T-helper 17 cell (primary cell): ENCODE results near the gene CCNB1IP1. TPM values are rescaled to one million over a fixed set of nuclear protein-coding genes. Genes with fewer than 3 reads are reported as not detected.
"Not testable (repeated sequence)": the region's sequence is repeated elsewhere in the genome, so short reads cannot be mapped to it uniquely, and the experiment has no call there.

Experiments used
- ATAC-seq: fragments of 150-1000 bp; cut with Tn5 transposase; 2 replicates; pipeline ENCODE4 v1.10.0; 2021; ENCODE audit warnings: mild to moderate bottlenecking, moderate library complexity
- DNase-seq, 3 donors: peaks; one replicate each; pipeline versions ENCODE4 v3.0.0 to v3.0.0-alpha.2; 2020 to 2021
- H3K9me3 ChIP-seq: one replicate; pipeline ENCODE4 v1.7.0; 2013; ENCODE audit warnings: low read length, mild to moderate bottlenecking; ENCODE audit not compliant: control insufficient read depth, poor library complexity, severe bottlenecking
- H3K27ac Mint-ChIP-seq: one replicate; pipeline ENCODE4 v1.8.0; 2022; ENCODE audit warnings: mild to moderate bottlenecking, moderate library complexity, mixed read lengths
- H3K27me3 Mint-ChIP-seq: one replicate; pipeline ENCODE4 v1.8.0; 2022; ENCODE audit warnings: mixed read lengths
- H3K36me3 Mint-ChIP-seq: one replicate; pipeline ENCODE4 v1.8.0; 2022; ENCODE audit warnings: low read depth, mixed read lengths
- H3K4me1 Mint-ChIP-seq: one replicate; pipeline ENCODE4 v1.8.0; 2022; ENCODE audit warnings: mild to moderate bottlenecking, mixed read lengths
- H3K4me3 Mint-ChIP-seq: one replicate; pipeline ENCODE4 v1.8.0; 2022; ENCODE audit warnings: mild to moderate bottlenecking, moderate library complexity, mixed read lengths
- total RNA-seq, 4 donors: library from RNA in 2 of 4; stranded (reverse) in 2 of 4; gene quantifications; one replicate each; pipeline ENCODE4 v1.2.3 and lab custom pipeline; 2022 to 2026

CCNB1IP1 gene
- total RNA-seq (10 to 100 TPM; 20.2 to 26.3 TPM), total RNA-seq (lab: John Stamatoyannopoulos, UW) (27.4 to 48.1 reads per million in 2 donors)

DNA sequence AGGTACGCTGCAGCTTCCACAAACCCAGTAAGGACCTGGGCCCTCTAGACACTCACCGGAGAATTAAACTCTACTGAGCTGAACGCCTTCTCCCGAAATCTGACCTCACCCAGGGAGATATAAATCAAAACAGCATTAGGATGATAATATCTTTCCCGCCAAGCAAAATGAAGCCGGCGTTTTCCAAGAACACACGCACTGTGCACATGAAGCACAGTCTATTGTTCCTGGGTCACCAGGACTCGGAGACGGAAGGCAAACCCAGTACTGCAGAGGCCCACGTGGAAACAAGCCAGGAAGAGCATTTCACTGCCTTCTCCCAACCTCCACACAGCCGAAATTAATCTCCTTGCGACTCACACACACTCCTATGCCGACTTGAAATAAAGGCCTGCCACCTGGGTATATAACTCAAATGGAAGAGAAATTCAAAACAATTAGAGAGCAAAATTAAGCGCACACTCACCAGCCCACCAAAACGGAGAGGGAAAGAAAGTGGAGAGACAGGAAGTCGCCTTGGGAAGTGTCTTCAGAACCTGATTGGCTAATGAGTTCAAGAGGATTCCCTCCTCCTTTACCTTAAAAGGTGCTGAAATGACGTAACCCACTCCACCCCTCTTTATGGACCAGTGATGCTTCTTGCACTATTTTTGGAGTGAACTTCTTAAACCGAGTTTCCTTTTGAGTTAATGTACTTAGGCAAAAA lies at the start of gene CCNB1IP1:
TSS of gene CCNB1IP1 (minus strand) at position 492 of the 706 bp plus-strand sequence. CDS start 16,756 bp downstream, outside the sequence.
- ATAC-seq, result peak; percentile 100
- Mint-ChIP-seq H3K4me1 (peaks cover 21% of the 10 kb centered on the region), H3K27ac (peak within 1 kb of the TSS; percentile 96), H3K27me3 (no peaks in the 10 kb centered on the region), H3K36me3 (no peaks in the 10 kb centered on the region), H3K4me3 (peak within 1 kb of the TSS; percentile 99)
- no peaks in the 10 kb centered on the region for H3K9me3 ChIP-seq
- DNase-seq, result peak; percentile 12 to 20 (median 12)

GRCh38 chr14:20382526-20382925 lies 49.4 kb upstream of the CCNB1IP1 start:
- no peak for DNase-seq
- Mint-ChIP-seq H3K27ac (no peak overlapping the region), H3K4me3 (no peak overlapping the region), H3K27me3 (no peaks in the 10 kb centered on the region), H3K4me1 (peaks cover 3% of the 10 kb centered on the region), H3K36me3 (peaks cover 18% of the 10 kb centered on the region)
- H3K9me3 ChIP-seq, result no peaks in the 10 kb centered on the region
- ATAC-seq, result no peak

- no peaks in the 10 kb centered on the region for H3K9me3 ChIP-seq
- H3K36me3 Mint-ChIP-seq, result peaks cover 18% of the 10 kb centered on the region
- DNase-seq (no peak), ATAC-seq (no peak)
- no peak overlapping the region for H3K27ac Mint-ChIP-seq
- H3K4me1 Mint-ChIP-seq, result peaks cover 3% of the 10 kb centered on the region
- no peak overlapping the region for H3K4me3 Mint-ChIP-seq
- H3K27me3 Mint-ChIP-seq, result no peaks in the 10 kb centered on the region
Measured at GRCh38 chr14:20381341-20381740, 48.3 kb upstream of the CCNB1IP1 start.

DNA sequence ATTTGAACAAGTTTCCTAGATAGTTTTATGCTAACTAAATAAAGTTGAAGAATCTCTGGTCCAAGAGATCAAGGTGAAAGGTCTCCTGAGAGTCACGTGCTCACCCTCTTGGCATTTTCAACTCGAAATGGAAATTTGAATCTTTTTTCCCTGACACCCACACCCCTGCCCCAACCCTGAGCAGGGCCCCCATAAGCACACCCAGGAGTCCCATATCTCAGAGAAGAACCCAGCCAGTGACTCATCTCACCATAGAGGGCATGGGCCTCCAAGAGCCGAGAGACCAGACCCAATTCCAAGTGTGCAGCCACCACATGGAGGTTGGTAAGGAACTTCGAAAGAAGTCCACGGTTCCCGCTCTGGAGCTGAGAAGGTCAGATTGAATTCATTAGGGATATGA lies 47.6 kb upstream of the CCNB1IP1 start:
- Mint-ChIP-seq H3K27me3 (no peaks in the 10 kb centered on the region), H3K36me3 (peaks cover 18% of the 10 kb centered on the region), H3K27ac (peak overlapping the region; percentile 21), H3K4me3 (no peak overlapping the region), H3K4me1 (peaks cover 3% of the 10 kb centered on the region)
- ATAC-seq (no peak), DNase-seq (no peak)
- H3K9me3 ChIP-seq, result no peaks in the 10 kb centered on the region

GRCh38 chr14:20379743-20380142 lies 46.7 kb upstream of the CCNB1IP1 start:
- Mint-ChIP-seq H3K4me1 (peaks cover 3% of the 10 kb centered on the region), H3K4me3 (no peak overlapping the region), H3K27ac (no peak overlapping the region), H3K27me3 (no peaks in the 10 kb centered on the region), H3K36me3 (peaks cover 18% of the 10 kb centered on the region)
- no peaks in the 10 kb centered on the region for H3K9me3 ChIP-seq
- ATAC-seq, result no peak
- no peak for DNase-seq

DNA sequence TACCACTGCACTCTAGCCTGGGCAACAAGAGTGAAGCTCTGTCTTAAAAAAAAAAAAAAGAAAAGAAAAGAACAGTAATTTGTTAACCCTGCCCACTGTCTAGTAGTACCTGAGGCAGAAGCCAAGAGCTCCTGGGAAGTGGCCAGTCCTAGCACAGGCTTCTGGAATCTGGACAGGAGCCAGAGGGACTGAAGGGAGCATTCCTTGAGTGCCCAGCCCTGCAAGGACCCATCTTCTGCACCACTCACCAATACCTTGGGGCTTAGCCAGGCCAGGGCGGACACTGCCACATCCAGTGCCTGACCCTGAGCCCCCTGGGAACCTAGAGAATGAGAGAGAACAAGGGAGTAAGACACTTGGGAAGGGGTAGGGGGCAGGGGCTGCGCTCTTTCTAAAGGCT lies 44.1 kb upstream of the CCNB1IP1 start:
- DNase-seq (no peak), ATAC-seq (no peak)
- peak overlapping the region; percentile 60 for H3K27ac Mint-ChIP-seq
- H3K9me3 ChIP-seq, result no peaks in the 10 kb centered on the region
- peaks cover 23% of the 10 kb centered on the region for H3K36me3 Mint-ChIP-seq
- no peaks in the 10 kb centered on the region for H3K27me3 Mint-ChIP-seq
- no peak overlapping the region for H3K4me3 Mint-ChIP-seq
- H3K4me1 Mint-ChIP-seq, result peaks cover 3% of the 10 kb centered on the region

DNA sequence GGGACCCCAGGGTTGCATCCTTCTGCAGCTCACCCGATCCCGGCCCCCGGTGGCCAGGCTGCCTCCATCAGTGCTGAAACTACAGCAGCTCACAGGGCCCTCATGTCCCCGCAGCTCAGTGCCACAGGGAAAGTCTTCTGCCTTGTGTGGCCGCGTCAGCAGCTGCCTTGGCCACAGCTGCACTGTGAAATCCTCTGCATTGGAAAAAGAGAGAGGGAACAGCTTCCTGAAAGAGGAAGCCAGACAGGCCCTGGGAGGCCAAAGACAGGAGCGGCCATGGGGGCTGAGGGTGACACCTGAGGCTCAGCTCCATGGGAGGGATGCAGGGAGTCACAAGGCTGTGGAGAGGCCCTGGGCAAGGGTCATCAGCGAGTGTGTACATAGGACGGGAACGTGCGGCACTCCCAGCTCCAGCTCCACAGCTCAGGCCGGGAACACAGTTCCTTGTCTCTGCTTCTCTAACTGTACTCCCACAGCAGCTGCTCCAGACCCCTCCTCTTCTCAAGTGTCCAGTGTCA lies 43.1 kb upstream of the CCNB1IP1 start:
- Mint-ChIP-seq H3K27me3 (no peaks in the 10 kb centered on the region), H3K36me3 (peaks cover 27% of the 10 kb centered on the region), H3K4me3 (no peak overlapping the region), H3K4me1 (peaks cover 6% of the 10 kb centered on the region), H3K27ac (no peak overlapping the region)
- no peaks in the 10 kb centered on the region for H3K9me3 ChIP-seq
- DNase-seq (no peak), ATAC-seq (no peak)

DNA sequence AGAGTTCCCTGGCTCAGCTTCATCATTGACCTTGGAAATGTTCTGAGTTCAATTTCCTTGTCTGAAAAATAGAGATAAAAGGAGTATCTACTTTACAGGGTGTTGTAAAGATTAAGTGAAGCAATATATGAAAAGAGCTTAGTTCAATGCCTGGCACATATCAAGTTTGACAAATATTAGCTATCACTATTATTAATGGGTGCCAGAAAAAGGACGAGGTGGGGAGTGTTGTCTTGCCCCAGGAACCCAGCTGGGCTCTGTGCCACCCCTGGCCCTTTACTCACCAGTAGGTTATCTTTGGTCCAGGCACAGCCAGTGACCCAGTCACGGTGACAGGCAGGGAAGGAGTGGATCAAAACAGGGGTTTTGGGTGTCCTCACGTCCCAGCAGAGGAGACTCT lies 42.4 kb upstream of the CCNB1IP1 start:
- no peaks in the 10 kb centered on the region for H3K27me3 Mint-ChIP-seq
- ATAC-seq (no peak), DNase-seq (no peak)
- no peak overlapping the region for H3K4me3 Mint-ChIP-seq
- peak overlapping the region; percentile 27 for H3K27ac Mint-ChIP-seq
- H3K4me1 Mint-ChIP-seq, result peaks cover 3% of the 10 kb centered on the region
- H3K36me3 Mint-ChIP-seq, result peaks cover 23% of the 10 kb centered on the region
- no peaks in the 10 kb centered on the region for H3K9me3 ChIP-seq

- DNase-seq, result no peak
- Mint-ChIP-seq H3K27ac (peak overlapping the region; percentile 74), H3K4me3 (no peak overlapping the region), H3K4me1 (peaks cover 3% of the 10 kb centered on the region), H3K36me3 (peaks cover 17% of the 10 kb centered on the region), H3K27me3 (no peaks in the 10 kb centered on the region)
- ATAC-seq, result no peak
- no peaks in the 10 kb centered on the region for H3K9me3 ChIP-seq
Measured at GRCh38 chr14:20372796-20373195, 39.7 kb upstream of the CCNB1IP1 start.

- Mint-ChIP-seq H3K27ac (no peak overlapping the region), H3K4me3 (no peak overlapping the region), H3K36me3 (peaks cover 8% of the 10 kb centered on the region)
Measured at GRCh38 chr14:20365928-20366327, 32.8 kb upstream of the CCNB1IP1 start.

GRCh38 chr14:20358474-20358873 lies 25.4 kb upstream of the CCNB1IP1 start:
- not testable (repeated sequence) for H3K4me1 Mint-ChIP-seq, ATAC-seq, H3K36me3 Mint-ChIP-seq, DNase-seq, H3K9me3 ChIP-seq, H3K4me3 Mint-ChIP-seq, H3K27me3 Mint-ChIP-seq
- peak overlapping the region; percentile 67 for H3K27ac Mint-ChIP-seq

More at GRCh38 chr14:20365928-20366327, 32.8 kb upstream of the CCNB1IP1 start:
- no peak for DNase-seq
- no peaks in the 10 kb centered on the region for H3K9me3 ChIP-seq
- no peak for ATAC-seq
- no peaks in the 10 kb centered on the region for H3K4me1 Mint-ChIP-seq
- H3K27me3 Mint-ChIP-seq, result no peaks in the 10 kb centered on the region

- H3K9me3 ChIP-seq, result no peaks in the 10 kb centered on the region
- H3K27ac Mint-ChIP-seq, result no peak overlapping the region
- DNase-seq, result no peak
- peaks cover 4% of the 10 kb centered on the region for H3K36me3 Mint-ChIP-seq
- H3K4me3 Mint-ChIP-seq, result no peak overlapping the region
- H3K27me3 Mint-ChIP-seq, result no peaks in the 10 kb centered on the region
- peaks cover 2% of the 10 kb centered on the region for H3K4me1 Mint-ChIP-seq
- ATAC-seq, result no peak
Measured at GRCh38 chr14:20356422-20356821, 23.3 kb upstream of the CCNB1IP1 start.

- Mint-ChIP-seq H3K36me3 (peaks cover 2% of the 10 kb centered on the region), H3K27ac (no peak overlapping the region), H3K27me3 (no peaks in the 10 kb centered on the region), H3K4me1 (no peaks in the 10 kb centered on the region), H3K4me3 (no peak overlapping the region)
- DNase-seq (no peak), ATAC-seq (no peak)
- H3K9me3 ChIP-seq, result no peaks in the 10 kb centered on the region
Measured at GRCh38 chr14:20350860-20351259, 17.8 kb upstream of the CCNB1IP1 start.

- no peaks in the 10 kb centered on the region for H3K27me3 Mint-ChIP-seq
- no peak overlapping the region for H3K4me3 Mint-ChIP-seq
- DNase-seq (no peak), ATAC-seq (no peak)
- peaks cover 5% of the 10 kb centered on the region for H3K36me3 Mint-ChIP-seq
- H3K4me1 Mint-ChIP-seq, result peaks cover 5% of the 10 kb centered on the region
- no peak overlapping the region for H3K27ac Mint-ChIP-seq
- H3K9me3 ChIP-seq, result no peaks in the 10 kb centered on the region
Measured at GRCh38 chr14:20350282-20350681, 17.2 kb upstream of the CCNB1IP1 start.
